HepG2 (cell line): ENCODE data around the gene INTS1. TPM values are rescaled to one million over a fixed set of nuclear protein-coding genes. Genes with fewer than 3 reads are reported as not detected.

ENCODE experiments used
- ATAC-seq: fragments of 200-7000 bp; cut with Tn5 transposase; 3 replicates; pipeline ENCODE4 v1.9.1; 2020; ENCODE audit warnings: mild to moderate bottlenecking, moderate library complexity
- BruUV-seq: library from RNA; stranded (reverse); fragments of 400-500 nt; replicated peaks from 2 replicates; lab custom pipeline; 2021; lab: Mats Ljungman, UMichigan
- CTCF ChIA-PET: fragments of 300-600 bp; formaldehyde crosslinking; extraction: SDS; loops from one replicate; lab custom pipeline; 2021; ENCODE audit warnings: low total read pairs, inconsistent platforms, low intra/inter-chr PET ratio; lab: Yijun Ruan, JAX
- POLR2A ChIA-PET: fragments of 350-600 bp; sonication (Branson Sonifier 250); formaldehyde crosslinking; loops from one replicate; lab custom pipeline; 2020; ENCODE audit warnings: antibody characterized with exemption, inconsistent platforms; lab: Yijun Ruan, JAX
- DNase-seq: peaks from one replicate; pipeline ENCODE4 v3.0.0-alpha.2; 2015; ENCODE audit warnings: low spot score
- FAIRE-seq: peaks from 3 replicates; lab custom pipeline; 2011; peaks lifted over from hg19 to GRCh38; lab: Jason Lieb, UNC
- H2AFZ ChIP-seq: one replicate; pipeline ENCODE4 v1.6.1; 2011; ENCODE audit warnings: low read length, inconsistent platforms
- H3K27ac ChIP-seq: fragments of 300-600 bp; 3 replicates; pipeline ENCODE4 v1.8.0; 2011; ENCODE audit warnings: mixed run types, mild to moderate bottlenecking, mixed read lengths, low read length, inconsistent platforms; ENCODE audit not compliant: insufficient read depth; ENCODE audit errors: extremely low read length
- H3K27me3 ChIP-seq, 2 experiments: fragments of 200-600 bp in 1 of 2; 2 replicates in 1 of 2; 3 replicates in 1 of 2; pipeline versions ENCODE4 v1.6.0 to v1.8.0; 2011; ENCODE audit warnings: low read length in 2 of 2, mild to moderate bottlenecking in 2 of 2, moderate library complexity in 2 of 2, inconsistent platforms in 1 of 2; ENCODE audit not compliant: insufficient read depth in 2 of 2, control insufficient read depth in 1 of 2
- H3K36me3 ChIP-seq, 2 experiments: fragments of 200-600 bp in 1 of 2; replicated peaks in 1 of 2; 2 replicates in 1 of 2; 3 replicates in 1 of 2; pipeline versions ENCODE4 v1.5.1 to v1.8.0; 2011; ENCODE audit warnings: low read length in 2 of 2, inconsistent platforms in 1 of 2; ENCODE audit not compliant: insufficient read depth in 2 of 2, control insufficient read depth in 1 of 2
- H3K4me1 ChIP-seq: 2 replicates; pipeline ENCODE4 v1.5.1; 2012; ENCODE audit warnings: low read length, inconsistent platforms; ENCODE audit not compliant: insufficient read depth
- H3K4me2 ChIP-seq: 2 replicates; pipeline ENCODE4 v1.6.0; 2011; ENCODE audit warnings: low read depth, low read length, inconsistent platforms
- H3K4me3 ChIP-seq, 3 experiments: fragments of 200-600 bp in 1 of 3; sonication (generic), shearing (Covaris generic) in 1 of 3; replicated peaks in 1 of 3; 2 replicates each; pipeline ENCODE4 v1.5.1; 2011 to 2016; ENCODE audit warnings: low read length in 3 of 3, inconsistent platforms in 2 of 3, low read depth in 2 of 3, mild to moderate bottlenecking in 2 of 3, control low read depth in 1 of 3, mixed read lengths in 1 of 3; ENCODE audit not compliant: insufficient read depth in 1 of 3
- H3K79me2 ChIP-seq: one replicate; pipeline ENCODE4 v1.6.1; 2011; ENCODE audit warnings: low read length, inconsistent platforms; ENCODE audit not compliant: insufficient read depth
- H3K9ac ChIP-seq: 2 replicates; pipeline ENCODE4 v1.6.0; 2011; ENCODE audit warnings: mild to moderate bottlenecking, low read depth, low read length, inconsistent platforms; ENCODE audit not compliant: insufficient read depth
- H3K9me3 ChIP-seq: 2 replicates; pipeline ENCODE4 v1.5.1; 2012; ENCODE audit warnings: mild to moderate bottlenecking, low read length
- H4K20me1 ChIP-seq: 2 replicates; pipeline ENCODE4 v1.6.0; 2011; ENCODE audit warnings: inconsistent platforms, mild to moderate bottlenecking, low read length, moderate library complexity; ENCODE audit not compliant: insufficient read depth
- AGO2 ChIP-seq: fragments of 200-400 bp; formaldehyde crosslinking; optimal IDR thresholded peaks from 2 replicates; pipeline ENCODE3; 2017; ENCODE audit warnings: mild to moderate bottlenecking, low read depth, low read length, moderate library complexity
- FUBP1 ChIP-seq: sonication (generic); formaldehyde crosslinking; IDR thresholded peaks from 2 replicates; pipeline ENCODE4 v1.5.1; 2020; ENCODE audit warnings: missing genetic modification reagents, mild to moderate bottlenecking, borderline replicate concordance
- GATAD2A ChIP-seq: IDR thresholded peaks from 2 replicates; pipeline ENCODE4 v1.6.1; 2016
- RBFOX2 ChIP-seq: fragments of 200-400 bp; formaldehyde crosslinking; IDR thresholded peaks from 2 replicates; pipeline ENCODE4 v1.6.1; 2017; ENCODE audit warnings: low read depth, mild to moderate bottlenecking, low read length
- SNAI1 ChIP-seq: sonication (generic); formaldehyde crosslinking; IDR thresholded peaks from 2 replicates; pipeline ENCODE4 v1.5.0; 2020; ENCODE audit warnings: mild to moderate bottlenecking, missing genetic modification reagents, borderline replicate concordance
- TRIM22 ChIP-seq: fragments of 450-650 bp; IDR thresholded peaks from 2 replicates; pipeline ENCODE4 v1.6.1; 2017
- WGBS: methylation state at CpG from one replicate; pipeline ENCODE4 v1.1.6; 2017; ENCODE audit warnings: low lambda C conversion rate; 5-methylcytosine and 5-hydroxymethylcytosine counted together
- in situ Hi-C: cut with HindIII; loops from 2 replicates; pipeline ENCODE4 v1.10.0; 2017; ENCODE audit warnings: low pct_unique_long_range_greater_than_20kb; ENCODE audit not compliant: extremely low pct_ligation_motif_present
- intact Hi-C: fragments of 100-400 bp; cut with micrococcal nuclease; formaldehyde crosslinking; loops from one replicate; pipeline ENCODE4 v1.10.0; 2022; ENCODE audit not compliant: unreplicated experiment
- polyA plus RNA-seq, 8 experiments: library from polyadenylated mRNA; depleted of rRNA in 3 of 8; stranded (reverse) in 7 of 8; unstranded in 1 of 8; fragments of >200 nt; fragmentation: Illumina TruSeq in 4 of 8; extraction: Trizol in 4 of 8; gene quantifications; 2 replicates each; pipeline versions ENCODE4 v1.2.1 to v1.2.3, GENCODE V29; 2011 to 2016; ENCODE audit warnings: low read depth in 4 of 8, missing spikeins in 1 of 8, mixed read lengths in 1 of 8; ENCODE audit not compliant: insufficient read depth in 1 of 8
- total RNA-seq, 5 experiments: library from RNA; depleted of rRNA; stranded (reverse); fragments of >200 nt; fragmentation: Illumina TruSeq; extraction: Trizol; gene quantifications; 2 replicates each; pipeline ENCODE4 v1.2.3, GENCODE V29; 2016; ENCODE audit warnings: low read depth in 1 of 5
- TF ChIP-seq, protein P1 (sequence below): sonication (generic); formaldehyde crosslinking; IDR thresholded peaks from 2 replicates; pipeline ENCODE4 v1.8.1; 2023; ENCODE audit warnings: mild to moderate bottlenecking, missing genetic modification reagents

INTS1 gene
- total and polyA plus RNA-seq, 2 of the 13 experiments (the other 11 are each of a cell fraction or from before 2014, with no cell fraction given): 13.7 to 29.0 TPM

DNA sequence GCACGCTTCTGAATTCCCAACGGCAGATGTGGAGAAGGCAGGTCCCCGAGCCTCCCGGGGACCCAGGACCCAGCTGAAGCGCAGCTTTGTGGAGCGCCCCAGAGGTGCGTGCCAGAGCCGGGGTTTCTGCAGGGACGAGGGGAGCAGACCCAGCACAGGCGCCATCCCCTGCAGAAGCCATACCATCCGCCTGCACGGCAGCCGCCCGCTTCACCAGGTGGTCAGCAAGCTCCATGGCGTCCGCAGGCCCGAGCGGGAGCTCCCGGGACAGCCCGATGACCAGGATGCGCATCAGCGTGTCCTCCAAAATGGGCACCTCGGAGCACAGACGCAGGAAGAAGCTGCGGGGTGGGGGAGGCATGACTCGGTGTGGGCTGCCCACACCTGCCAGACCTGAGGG lies 10.6 kb downstream of the INTS1 start:
- Histone ChIP-seq H3K79me2 (no peaks in the 10 kb centered on the region), H3K27me3 (no peaks in the 10 kb centered on the region), H3K9ac (no peak overlapping the region), H3K9me3 (no peaks in the 10 kb centered on the region)
- in situ Hi-C loops (no loop called here), intact Hi-C loops (no loop called here)
- POLR2A ChIA-PET: no interaction called here
- no TSS peak for BruUV-seq
- DNase-seq: no peak
- no peak for TF ChIP-seq SNAI1 (CRISPR knock-in tag)
- peak; percentile 54 for TF ChIP-seq AGO2
- no peak for TF ChIP-seq FUBP1 (CRISPR knock-in tag)
- TF ChIP-seq, protein P1, sequence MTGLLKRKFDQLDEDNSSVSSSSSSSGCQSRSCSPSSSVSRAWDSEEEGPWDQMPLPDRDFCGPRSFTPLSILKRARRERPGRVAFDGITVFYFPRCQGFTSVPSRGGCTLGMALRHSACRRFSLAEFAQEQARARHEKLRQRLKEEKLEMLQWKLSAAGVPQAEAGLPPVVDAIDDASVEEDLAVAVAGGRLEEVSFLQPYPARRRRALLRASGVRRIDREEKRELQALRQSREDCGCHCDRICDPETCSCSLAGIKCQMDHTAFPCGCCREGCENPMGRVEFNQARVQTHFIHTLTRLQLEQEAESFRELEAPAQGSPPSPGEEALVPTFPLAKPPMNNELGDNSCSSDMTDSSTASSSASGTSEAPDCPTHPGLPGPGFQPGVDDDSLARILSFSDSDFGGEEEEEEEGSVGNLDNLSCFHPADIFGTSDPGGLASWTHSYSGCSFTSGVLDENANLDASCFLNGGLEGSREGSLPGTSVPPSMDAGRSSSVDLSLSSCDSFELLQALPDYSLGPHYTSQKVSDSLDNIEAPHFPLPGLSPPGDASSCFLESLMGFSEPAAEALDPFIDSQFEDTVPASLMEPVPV (CRISPR knock-in tag): no peak
- no peak for TF ChIP-seq GATAD2A
- TF ChIP-seq TRIM22: no peak
- peak; percentile 35; the same call in 1 of the 2 replicates for TF ChIP-seq RBFOX2
- TF ChIP-seq, all 625 proteins: peak for 2
- no peak overlapping the region for H3K4me3 ChIP-seq
- no peaks in the 10 kb centered on the region for H3K4me1 ChIP-seq
- WGBS: 89% methylated on average over 4 of the region's 26 CpGs
- H3K27ac ChIP-seq: no peak overlapping the region
- no peak overlapping the region for H3K4me2 ChIP-seq
- ATAC-seq: no peak
- H4K20me1 ChIP-seq: no peaks in the 10 kb centered on the region
- peaks cover 23 to 54% of the 10 kb centered on the region in 2 experiments; a peak in 4 of 5 replicates for H3K36me3 ChIP-seq
- no peak for FAIRE-seq
- no peak overlapping the region for H2AFZ ChIP-seq
- CTCF ChIA-PET: no interaction called here
